Measurements from ENCODE around the gene IFITM10. TPM values are rescaled to one million over a fixed set of nuclear protein-coding genes. Genes with fewer than 3 reads are reported as not detected.

The IFITM10 gene
- total RNA-seq, 1 experiment from 2014 or later = 18.0 TPM

- no peaks in the 10 kb centered on the region for H3K36me3 ChIP-seq (ENCODE audit: control insufficient read depth, insufficient read depth, low read length)
- in situ Hi-C loops (cut with HindIII; ENCODE audit: low pct_unique_long_range_greater_than_20kb, low sequenced_read_pairs) (no loop called here), intact Hi-C loops (cut with micrococcal nuclease; ENCODE audit: unreplicated experiment) (no loop called here)
- ATAC-seq = no peak
- H3K27me3 ChIP-seq (ENCODE audit: control insufficient read depth, insufficient read depth, low read length) = no peaks in the 10 kb centered on the region; the same call in 1 of the 2 replicates
- DNase-seq (ENCODE audit: low read depth, low spot score) = no peak
- no peak overlapping the region for H3K4me3 ChIP-seq (ENCODE audit: low read depth in 2 of 2, low read length in 2 of 2)
- ChIA-PET POLR2A (no interaction called here), CTCF (interaction anchor here (1.1 kb wide), 1 partner anchor 164 kb away, joined by 3 read pairs; no protein-coding TSS in a partner anchor)
- H3K4me1 ChIP-seq (ENCODE audit: control insufficient read depth, insufficient read depth, low read length) = no peaks in the 10 kb centered on the region
- no peaks in the 10 kb centered on the region for H3K9me3 ChIP-seq (ENCODE audit: control insufficient read depth, insufficient read depth, low read depth, low read length)
- no TSS peak for BruUV-seq (replicated peaks)
- no peak for TF ChIP-seq POLR2AphosphoS5 (IDR thresholded peaks at IDR 0.05; ENCODE audit: low read depth, low read length)
- TF ChIP-seq CTCF (IDR thresholded peaks at IDR 0.05) = no peak
- TF ChIP-seq SIN3A (IDR thresholded peaks at IDR 0.05; ENCODE audit: borderline replicate concordance, insufficient read depth, low read depth, low read length) = no peak
- no peak overlapping the region for H3K27ac ChIP-seq (ENCODE audit: low read length)
These were observed 32.1 kb downstream of the IFITM10 start for GRCh38 chr11:1718326-1718725.

GRCh38 chr11:1717745-1718144 lies 32.6 kb downstream of the IFITM10 start:
- H3K27ac ChIP-seq (ENCODE audit: low read length) = no peak overlapping the region
- intact Hi-C loops (cut with micrococcal nuclease; ENCODE audit: unreplicated experiment) = no loop called here
- H3K36me3 ChIP-seq (ENCODE audit: control insufficient read depth, insufficient read depth, low read length) = no peaks in the 10 kb centered on the region
- CTCF ChIA-PET = interaction anchor here (0.7 to 1.1 kb wide), 3 partner anchors 15 to 1174 kb away, joined by 3 to 7 read pairs (median 4); no protein-coding TSS in a partner anchor
- no peak overlapping the region for H3K4me3 ChIP-seq (ENCODE audit: low read depth in 2 of 2, low read length in 2 of 2)
- H3K27me3 ChIP-seq (ENCODE audit: control insufficient read depth, insufficient read depth, low read length) = no peaks in the 10 kb centered on the region; the same call in 1 of the 2 replicates
- no TSS peak for BruUV-seq (replicated peaks)
- POLR2A ChIA-PET = interaction anchor here (0.6 to 0.9 kb wide), 2 partner anchors 10 to 116 kb away, joined by 3 to 4 read pairs; no protein-coding TSS in a partner anchor
- H3K4me1 ChIP-seq (ENCODE audit: control insufficient read depth, insufficient read depth, low read length) = no peaks in the 10 kb centered on the region
- TF ChIP-seq SIN3A (IDR thresholded peaks at IDR 0.05; ENCODE audit: borderline replicate concordance, insufficient read depth, low read depth, low read length) = no peak
- no peak for TF ChIP-seq CTCF (IDR thresholded peaks at IDR 0.05)
- no peak for TF ChIP-seq POLR2AphosphoS5 (IDR thresholded peaks at IDR 0.05; ENCODE audit: low read depth, low read length)
- no peak for TF ChIP-seq REST (IDR thresholded peaks at IDR 0.05; ENCODE audit: insufficient read depth in 1 of 2, low read depth in 2 of 2, low read length in 1 of 2)
- TF ChIP-seq TCF7L2 (IDR thresholded peaks at IDR 0.05; ENCODE audit: low read depth, low read length) = no peak
- DNase-seq (ENCODE audit: low read depth, low spot score) = no peak
- in situ Hi-C loops (cut with HindIII; ENCODE audit: low pct_unique_long_range_greater_than_20kb, low sequenced_read_pairs) = no loop called here
- no peak for ATAC-seq
- H3K9me3 ChIP-seq (ENCODE audit: control insufficient read depth, insufficient read depth, low read depth, low read length) = no peaks in the 10 kb centered on the region

Measured in Panc1 (cell line).